HepG2 (cell line): Measurements from ENCODE around the gene RASD2. TPM values are rescaled to one million over a fixed set of nuclear protein-coding genes. Genes with fewer than 3 reads are reported as not detected.

ENCODE experiments used
- ATAC-seq: fragments of 200-7000 bp; cut with Tn5 transposase; 3 replicates; pipeline ENCODE4 v1.9.1; 2020; ENCODE audit warnings: mild to moderate bottlenecking, moderate library complexity
- BruUV-seq: library from RNA; stranded (reverse); fragments of 400-500 nt; replicated peaks from 2 replicates; lab custom pipeline; 2021; lab: Mats Ljungman, UMichigan
- CTCF ChIA-PET: fragments of 300-600 bp; formaldehyde crosslinking; extraction: SDS; loops from one replicate; lab custom pipeline; 2021; ENCODE audit warnings: low total read pairs, inconsistent platforms, low intra/inter-chr PET ratio; lab: Yijun Ruan, JAX
- POLR2A ChIA-PET: fragments of 350-600 bp; sonication (Branson Sonifier 250); formaldehyde crosslinking; loops from one replicate; lab custom pipeline; 2020; ENCODE audit warnings: antibody characterized with exemption, inconsistent platforms; lab: Yijun Ruan, JAX
- DNase-seq: peaks from one replicate; pipeline ENCODE4 v3.0.0-alpha.2; 2015; ENCODE audit warnings: low spot score
- FAIRE-seq: peaks from 3 replicates; lab custom pipeline; 2011; peaks lifted over from hg19 to GRCh38; lab: Jason Lieb, UNC
- H2AFZ ChIP-seq: one replicate; pipeline ENCODE4 v1.6.1; 2011; ENCODE audit warnings: low read length, inconsistent platforms
- H3K27ac ChIP-seq: fragments of 300-600 bp; 3 replicates; pipeline ENCODE4 v1.8.0; 2011; ENCODE audit warnings: mixed run types, mild to moderate bottlenecking, mixed read lengths, low read length, inconsistent platforms; ENCODE audit not compliant: insufficient read depth; ENCODE audit errors: extremely low read length
- H3K27me3 ChIP-seq, 2 experiments: fragments of 200-600 bp in 1 of 2; 2 replicates in 1 of 2; 3 replicates in 1 of 2; pipeline versions ENCODE4 v1.6.0 to v1.8.0; 2011; ENCODE audit warnings: low read length in 2 of 2, mild to moderate bottlenecking in 2 of 2, moderate library complexity in 2 of 2, inconsistent platforms in 1 of 2; ENCODE audit not compliant: insufficient read depth in 2 of 2, control insufficient read depth in 1 of 2
- H3K36me3 ChIP-seq, 2 experiments: fragments of 200-600 bp in 1 of 2; replicated peaks in 1 of 2; 2 replicates in 1 of 2; 3 replicates in 1 of 2; pipeline versions ENCODE4 v1.5.1 to v1.8.0; 2011; ENCODE audit warnings: low read length in 2 of 2, inconsistent platforms in 1 of 2; ENCODE audit not compliant: insufficient read depth in 2 of 2, control insufficient read depth in 1 of 2
- H3K4me1 ChIP-seq: 2 replicates; pipeline ENCODE4 v1.5.1; 2012; ENCODE audit warnings: low read length, inconsistent platforms; ENCODE audit not compliant: insufficient read depth
- H3K4me2 ChIP-seq: 2 replicates; pipeline ENCODE4 v1.6.0; 2011; ENCODE audit warnings: low read depth, low read length, inconsistent platforms
- H3K4me3 ChIP-seq, 3 experiments: fragments of 200-600 bp in 1 of 3; sonication (generic), shearing (Covaris generic) in 1 of 3; replicated peaks in 1 of 3; 2 replicates each; pipeline ENCODE4 v1.5.1; 2011 to 2016; ENCODE audit warnings: low read length in 3 of 3, inconsistent platforms in 2 of 3, low read depth in 2 of 3, mild to moderate bottlenecking in 2 of 3, control low read depth in 1 of 3, mixed read lengths in 1 of 3; ENCODE audit not compliant: insufficient read depth in 1 of 3
- H3K79me2 ChIP-seq: one replicate; pipeline ENCODE4 v1.6.1; 2011; ENCODE audit warnings: low read length, inconsistent platforms; ENCODE audit not compliant: insufficient read depth
- H3K9ac ChIP-seq: 2 replicates; pipeline ENCODE4 v1.6.0; 2011; ENCODE audit warnings: mild to moderate bottlenecking, low read depth, low read length, inconsistent platforms; ENCODE audit not compliant: insufficient read depth
- H3K9me3 ChIP-seq: 2 replicates; pipeline ENCODE4 v1.5.1; 2012; ENCODE audit warnings: mild to moderate bottlenecking, low read length
- H4K20me1 ChIP-seq: 2 replicates; pipeline ENCODE4 v1.6.0; 2011; ENCODE audit warnings: inconsistent platforms, mild to moderate bottlenecking, low read length, moderate library complexity; ENCODE audit not compliant: insufficient read depth
- CEBPB ChIP-seq: IDR thresholded peaks from 2 replicates; pipeline ENCODE4 v1.6.1; 2011; ENCODE audit warnings: low read depth, low read length, improper control_type of control experiment, borderline replicate concordance
- ETS1 ChIP-seq: sonication (generic); formaldehyde crosslinking; IDR thresholded peaks from 2 replicates; pipeline ENCODE4 v1.4.0; 2020; ENCODE audit warnings: missing genetic modification reagents
- GPBP1L1 ChIP-seq: sonication (generic); formaldehyde crosslinking; IDR thresholded peaks from 2 replicates; pipeline ENCODE4 v1.5.0; 2020; ENCODE audit warnings: mild to moderate bottlenecking, missing genetic modification reagents
- IKZF5 ChIP-seq: IDR thresholded peaks from 2 replicates; pipeline ENCODE4 v1.6.1; 2018; ENCODE audit warnings: missing genetic modification reagents, mild to moderate bottlenecking, missing compliant biosample characterization
- ZFP91 ChIP-seq: sonication (generic); formaldehyde crosslinking; IDR thresholded peaks from 2 replicates; pipeline ENCODE4 v1.9.0; 2022; ENCODE audit warnings: missing genetic modification reagents, mild to moderate bottlenecking, borderline replicate concordance
- ZNF230 ChIP-seq: sonication (generic); formaldehyde crosslinking; IDR thresholded peaks from 2 replicates; pipeline ENCODE4 v1.4.0; 2020; ENCODE audit warnings: mild to moderate bottlenecking, missing genetic modification reagents
- WGBS: methylation state at CpG from one replicate; pipeline ENCODE4 v1.1.6; 2017; ENCODE audit warnings: low lambda C conversion rate; 5-methylcytosine and 5-hydroxymethylcytosine counted together
- in situ Hi-C: cut with HindIII; loops from 2 replicates; pipeline ENCODE4 v1.10.0; 2017; ENCODE audit warnings: low pct_unique_long_range_greater_than_20kb; ENCODE audit not compliant: extremely low pct_ligation_motif_present
- intact Hi-C: fragments of 100-400 bp; cut with micrococcal nuclease; formaldehyde crosslinking; loops from one replicate; pipeline ENCODE4 v1.10.0; 2022; ENCODE audit not compliant: unreplicated experiment
- polyA plus RNA-seq, 8 experiments: library from polyadenylated mRNA; depleted of rRNA in 3 of 8; stranded (reverse) in 7 of 8; unstranded in 1 of 8; fragments of >200 nt; fragmentation: Illumina TruSeq in 4 of 8; extraction: Trizol in 4 of 8; gene quantifications; 2 replicates each; pipeline versions ENCODE4 v1.2.1 to v1.2.3, GENCODE V29; 2011 to 2016; ENCODE audit warnings: low read depth in 4 of 8, missing spikeins in 1 of 8, mixed read lengths in 1 of 8; ENCODE audit not compliant: insufficient read depth in 1 of 8
- total RNA-seq, 5 experiments: library from RNA; depleted of rRNA; stranded (reverse); fragments of >200 nt; fragmentation: Illumina TruSeq; extraction: Trizol; gene quantifications; 2 replicates each; pipeline ENCODE4 v1.2.3, GENCODE V29; 2016; ENCODE audit warnings: low read depth in 1 of 5
- TF ChIP-seq, protein P1 (sequence below): sonication (generic); formaldehyde crosslinking; conservative IDR thresholded peaks from 2 replicates; pipeline ENCODE4 v1.8.0; 2022; ENCODE audit warnings: low read depth, missing genetic modification reagents
- TF ChIP-seq, protein P2 (sequence below): IDR thresholded peaks from 2 replicates; pipeline ENCODE4 v1.6.1; 2016; ENCODE audit warnings: missing compliant biosample characterization, missing genetic modification reagents, borderline replicate concordance
- TF ChIP-seq, protein P3 (sequence below): IDR thresholded peaks from 2 replicates; pipeline ENCODE4 v1.6.1; 2016

Gene RASD2
- total and polyA plus RNA-seq, 2 of the 13 experiments (the other 11 are each of a cell fraction or from before 2014, with no cell fraction given), result not detected

DNA sequence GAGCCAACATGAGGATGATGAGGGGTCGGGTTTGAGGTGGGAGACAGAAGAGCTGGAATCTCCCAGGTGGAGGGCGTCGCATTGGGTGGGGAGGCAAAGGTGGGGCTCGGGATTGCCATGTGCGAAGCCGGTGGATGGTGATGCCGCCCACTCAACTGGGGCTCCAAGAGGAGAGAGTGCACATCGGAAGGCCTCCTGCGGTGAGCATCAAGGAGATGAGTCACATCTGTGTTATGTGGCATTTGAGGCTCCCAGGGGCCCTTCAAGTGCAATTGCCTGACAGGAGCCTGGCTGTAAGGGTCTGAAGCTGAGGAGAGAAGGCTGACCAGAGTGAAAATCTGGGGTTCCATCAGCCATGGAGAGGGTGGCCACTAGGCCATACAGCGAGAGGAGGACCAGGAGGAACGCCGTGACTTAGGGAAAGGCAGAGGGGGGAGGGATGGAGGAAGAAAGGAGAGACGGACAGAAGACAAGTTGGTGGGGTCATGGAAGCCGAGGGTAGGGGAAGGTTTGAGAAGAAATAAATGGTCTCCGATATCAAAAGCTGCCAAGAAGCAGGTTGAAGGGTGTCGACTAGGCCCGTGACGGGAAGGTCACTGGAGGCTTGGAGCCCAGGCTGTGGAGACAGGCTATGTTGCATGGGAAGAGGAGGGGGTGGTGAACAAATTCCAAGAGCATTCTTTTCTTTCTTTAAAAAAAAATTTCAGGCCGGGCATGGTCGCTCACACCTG lies 21.3 kb downstream of the RASD2 start (continued):
- TF ChIP-seq, protein P1, sequence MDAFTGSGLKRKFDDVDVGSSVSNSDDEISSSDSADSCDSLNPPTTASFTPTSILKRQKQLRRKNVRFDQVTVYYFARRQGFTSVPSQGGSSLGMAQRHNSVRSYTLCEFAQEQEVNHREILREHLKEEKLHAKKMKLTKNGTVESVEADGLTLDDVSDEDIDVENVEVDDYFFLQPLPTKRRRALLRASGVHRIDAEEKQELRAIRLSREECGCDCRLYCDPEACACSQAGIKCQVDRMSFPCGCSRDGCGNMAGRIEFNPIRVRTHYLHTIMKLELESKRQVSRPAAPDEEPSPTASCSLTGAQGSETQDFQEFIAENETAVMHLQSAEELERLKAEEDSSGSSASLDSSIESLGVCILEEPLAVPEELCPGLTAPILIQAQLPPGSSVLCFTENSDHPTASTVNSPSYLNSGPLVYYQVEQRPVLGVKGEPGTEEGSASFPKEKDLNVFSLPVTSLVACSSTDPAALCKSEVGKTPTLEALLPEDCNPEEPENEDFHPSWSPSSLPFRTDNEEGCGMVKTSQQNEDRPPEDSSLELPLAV (CRISPR knock-in tag), result no peak
- TF ChIP-seq GPBP1L1 (CRISPR knock-in tag), result no peak

DNA sequence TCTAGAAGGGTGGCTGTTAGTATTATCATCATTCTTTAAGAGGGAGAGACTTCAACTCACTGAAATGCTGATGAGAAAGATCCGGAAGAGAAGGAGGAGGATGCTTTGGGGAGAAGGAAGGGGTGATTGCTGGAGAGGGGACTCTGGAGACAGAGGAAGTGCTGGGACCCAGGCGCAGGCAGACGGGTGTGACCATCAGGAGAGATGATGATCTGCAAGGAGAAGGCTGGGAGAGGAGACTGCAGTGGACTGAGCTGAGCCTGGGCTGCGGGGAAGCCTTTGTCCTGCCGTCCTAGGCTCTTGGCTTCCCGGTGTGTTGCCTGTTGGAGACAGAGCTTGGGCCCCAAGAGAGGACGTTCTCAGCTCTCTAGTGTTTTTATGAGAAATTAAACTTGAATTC lies 22.6 kb downstream of the RASD2 start:
- H3K4me2 ChIP-seq, result no peak overlapping the region
- ChIA-PET CTCF (no interaction called here), POLR2A (no interaction called here)
- no peak overlapping the region for H3K9ac ChIP-seq
- no peaks in the 10 kb centered on the region for H3K4me1 ChIP-seq
- DNase-seq (no peak), ATAC-seq (no peak), FAIRE-seq (no peak)
- intact Hi-C loops (no loop called here), in situ Hi-C loops (loop anchor here (10.0 kb wide), 1 partner anchor 62 kb away; no protein-coding TSS in a partner anchor)
- H3K9me3 ChIP-seq, result no peaks in the 10 kb centered on the region
- no TSS peak for BruUV-seq
- peaks cover 0 to 32% of the 10 kb centered on the region in 2 experiments; a peak in 3 of 5 replicates for H3K27me3 ChIP-seq
- no peak overlapping the region for H3K4me3 ChIP-seq
- H3K79me2 ChIP-seq, result no peaks in the 10 kb centered on the region
- WGBS, result 41% methylated on average over 7 of the region's 7 CpGs
- H4K20me1 ChIP-seq, result no peaks in the 10 kb centered on the region
- no peaks in the 10 kb centered on the region for H3K36me3 ChIP-seq
- no peak overlapping the region for H3K27ac ChIP-seq
- no peak overlapping the region for H2AFZ ChIP-seq
- TF ChIP-seq CEBPB (no peak), ZNF230 (no peak), IKZF5 (no peak), ETS1 (CRISPR knock-in tag) (no peak), ZFP91 (CRISPR knock-in tag) (no peak)
- TF ChIP-seq, protein P1 (CRISPR knock-in tag), result no peak
- TF ChIP-seq, protein P2, sequence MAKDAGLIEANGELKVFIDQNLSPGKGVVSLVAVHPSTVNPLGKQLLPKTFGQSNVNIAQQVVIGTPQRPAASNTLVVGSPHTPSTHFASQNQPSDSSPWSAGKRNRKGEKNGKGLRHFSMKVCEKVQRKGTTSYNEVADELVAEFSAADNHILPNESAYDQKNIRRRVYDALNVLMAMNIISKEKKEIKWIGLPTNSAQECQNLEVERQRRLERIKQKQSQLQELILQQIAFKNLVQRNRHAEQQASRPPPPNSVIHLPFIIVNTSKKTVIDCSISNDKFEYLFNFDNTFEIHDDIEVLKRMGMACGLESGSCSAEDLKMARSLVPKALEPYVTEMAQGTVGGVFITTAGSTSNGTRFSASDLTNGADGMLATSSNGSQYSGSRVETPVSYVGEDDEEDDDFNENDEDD (CRISPR knock-in tag), result no peak
- TF ChIP-seq, protein P3, sequence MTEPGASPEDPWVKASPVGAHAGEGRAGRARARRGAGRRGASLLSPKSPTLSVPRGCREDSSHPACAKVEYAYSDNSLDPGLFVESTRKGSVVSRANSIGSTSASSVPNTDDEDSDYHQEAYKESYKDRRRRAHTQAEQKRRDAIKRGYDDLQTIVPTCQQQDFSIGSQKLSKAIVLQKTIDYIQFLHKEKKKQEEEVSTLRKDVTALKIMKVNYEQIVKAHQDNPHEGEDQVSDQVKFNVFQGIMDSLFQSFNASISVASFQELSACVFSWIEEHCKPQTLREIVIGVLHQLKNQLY (CRISPR knock-in tag), result no peak
